GM23338 (cell line): Measurements from ENCODE around the gene KRAS. TPM values are rescaled to one million over a fixed set of nuclear protein-coding genes. Genes with fewer than 3 reads are reported as not detected.

Source experiments
- ATAC-seq: fragments of 200-7000 bp; cut with Tn5 transposase; 3 replicates; pipeline ENCODE4 v1.9.1; 2020
- DNase-seq: peaks from one replicate; pipeline ENCODE4 v3.0.0-alpha.2; 2015; ENCODE audit warnings: low spot score
- H2AFZ ChIP-seq: fragments of 200-600 bp; sonication (generic); 2 replicates; pipeline ENCODE4 v1.8.0; 2016; ENCODE audit warnings: antibody characterized with exemption, mild to moderate bottlenecking, moderate library complexity
- H3F3A ChIP-seq: fragments of 200-600 bp; sonication (generic); replicated peaks from 2 replicates; pipeline ENCODE4 v1.8.0; 2017; ENCODE audit warnings: antibody characterized with exemption, mixed run types, low read depth
- H3K27ac ChIP-seq: fragments of 200-600 bp; sonication (generic); 2 replicates; pipeline ENCODE4 v1.6.1; 2016; ENCODE audit warnings: low read depth
- H3K27me3 ChIP-seq: fragments of 200-600 bp; sonication (generic); 2 replicates; pipeline ENCODE4 v1.8.0; 2016; ENCODE audit warnings: mild to moderate bottlenecking, mixed run types, moderate library complexity; ENCODE audit not compliant: insufficient read depth
- H3K36me3 ChIP-seq: fragments of 200-600 bp; sonication (generic); 2 replicates; pipeline ENCODE4 v1.8.0; 2016; ENCODE audit warnings: mild to moderate bottlenecking; ENCODE audit not compliant: insufficient read depth
- H3K4me1 ChIP-seq: fragments of 200-600 bp; sonication (generic); 2 replicates; pipeline ENCODE4 v1.8.0; 2016; ENCODE audit warnings: mild to moderate bottlenecking, moderate library complexity; ENCODE audit not compliant: insufficient read depth
- H3K4me2 ChIP-seq: fragments of 200-600 bp; sonication (generic); 2 replicates; pipeline ENCODE4 v1.7.1; 2017; ENCODE audit warnings: mixed run types
- H3K4me3 ChIP-seq: fragments of 200-600 bp; sonication (generic); 2 replicates; pipeline ENCODE4 v1.6.1; 2016; ENCODE audit warnings: mixed run types
- H3K79me2 ChIP-seq: fragments of 200-600 bp; sonication (generic); replicated peaks from 2 replicates; pipeline ENCODE4 v1.8.0; 2017; ENCODE audit warnings: mild to moderate bottlenecking; ENCODE audit not compliant: insufficient read depth
- H3K9me2 ChIP-seq: fragments of 200-600 bp; sonication (generic); 2 replicates; pipeline ENCODE4 v1.8.0; 2017; ENCODE audit not compliant: insufficient read depth
- H4K20me1 ChIP-seq: fragments of 200-600 bp; sonication (generic); replicated peaks from 2 replicates; pipeline ENCODE4 v1.8.0; 2017; ENCODE audit warnings: mild to moderate bottlenecking; ENCODE audit not compliant: insufficient read depth
- H3K27ac Mint-ChIP-seq: 2 replicates; pipeline ENCODE4 v1.8.0; 2020; ENCODE audit warnings: inconsistent platforms, mild to moderate bottlenecking, moderate library complexity, mixed read lengths
- H3K27me3 Mint-ChIP-seq: 3 replicates; pipeline ENCODE4 v1.8.0; 2022; ENCODE audit warnings: low read depth, mild to moderate bottlenecking, moderate library complexity, mixed read lengths, inconsistent platforms; ENCODE audit not compliant: insufficient read depth, poor library complexity
- H3K36me3 Mint-ChIP-seq: 3 replicates; pipeline ENCODE4 v1.8.0; 2021; ENCODE audit warnings: low read depth, mild to moderate bottlenecking, inconsistent platforms, moderate library complexity, mixed read lengths
- H3K4me1 Mint-ChIP-seq: 3 replicates; pipeline ENCODE4 v1.8.0; 2020; ENCODE audit warnings: mild to moderate bottlenecking, inconsistent platforms, mixed read lengths
- H3K4me3 Mint-ChIP-seq: 3 replicates; pipeline ENCODE4 v1.8.0; 2021; ENCODE audit warnings: moderate library complexity, mild to moderate bottlenecking, inconsistent platforms, mixed read lengths
- H3K9me3 Mint-ChIP-seq: 3 replicates; pipeline ENCODE4 v1.8.0; 2020; ENCODE audit warnings: moderate library complexity, mild to moderate bottlenecking, inconsistent platforms, mixed read lengths
- CTCF ChIP-seq, 2 experiments: fragments of 200-600 bp in 1 of 2; sonication (generic) in 1 of 2; conservative IDR thresholded peaks; 2 replicates each; pipeline versions ENCODE4 v1.5.1 to v1.6.1; 2016 to 2017; ENCODE audit warnings: antibody characterized with exemption in 2 of 2, low read depth in 2 of 2, mild to moderate bottlenecking in 2 of 2, moderate library complexity in 1 of 2
- ETS1 ChIP-seq: IDR thresholded peaks from 2 replicates; pipeline ENCODE4 v1.6.1; 2016; ENCODE audit warnings: antibody characterized with exemption
- REST ChIP-seq: IDR thresholded peaks from one replicate; pipeline ENCODE4 v1.6.1; 2018; ENCODE audit warnings: antibody characterized with exemption; ENCODE audit not compliant: unreplicated experiment
- polyA plus RNA-seq: library from polyadenylated mRNA; unstranded; fragments of >200 nt; fragmentation: Nextera tagmentation; extraction: Ambion mirVana; gene quantifications from 2 replicates; pipeline ENCODE4 v1.2.1, GENCODE V29; 2016
- total RNA-seq: library from RNA; depleted of rRNA; stranded (reverse); fragments of >200 nt; shearing (Covaris generic); gene quantifications from 2 replicates; pipeline ENCODE4 v1.2.3, GENCODE V29; 2014

The KRAS gene
- total and polyA plus RNA-seq, 2 experiments from 2014 or later = 54.7 to 131 TPM

- H3K27me3 ChIP-seq = no peaks in the 10 kb centered on the region
- Mint-ChIP-seq H3K27ac (no peak overlapping the region), H3K4me1 (peaks cover 12% of the 10 kb centered on the region), H3K36me3 (peaks cover 13% of the 10 kb centered on the region; the same call in 2 of the 3 replicates), H3K27me3 (no peaks in the 10 kb centered on the region), H3K9me3 (no peaks in the 10 kb centered on the region), H3K4me3 (no peak overlapping the region)
- TF ChIP-seq REST (no peak), ETS1 (no peak)
- H3F3A ChIP-seq = no peaks in the 10 kb centered on the region
- H3K27ac ChIP-seq = no peak overlapping the region
- H3K4me2 ChIP-seq = no peak overlapping the region
- peaks cover 4% of the 10 kb centered on the region; the same call in 1 of the 2 replicates for H3K4me1 ChIP-seq
- H3K4me3 ChIP-seq = no peak overlapping the region
- peaks cover 81% of the 10 kb centered on the region for H3K79me2 ChIP-seq
- ATAC-seq = no peak
- H3K36me3 ChIP-seq = no peaks in the 10 kb centered on the region
- DNase-seq = no peak
- H2AFZ ChIP-seq = no peak overlapping the region
- H3K9me2 ChIP-seq = no peaks in the 10 kb centered on the region
- H4K20me1 ChIP-seq = peaks cover 35% of the 10 kb centered on the region
Observed at GRCh38 chr12:25245491-25245890, 5.2 kb downstream of the KRAS start.

GRCh38 chr12:25243680-25243990 lies 7.1 kb downstream of the KRAS start:
- Histone ChIP-seq H3K79me2 (peaks cover 83% of the 10 kb centered on the region), H3K36me3 (no peaks in the 10 kb centered on the region), H3K4me1 (no peaks in the 10 kb centered on the region), H3K27me3 (no peaks in the 10 kb centered on the region), H3F3A (no peaks in the 10 kb centered on the region), H4K20me1 (peaks cover 25% of the 10 kb centered on the region), H3K27ac (no peak overlapping the region), H3K4me3 (no peak overlapping the region), H3K4me2 (no peak overlapping the region), H3K9me2 (no peaks in the 10 kb centered on the region), H2AFZ (no peak overlapping the region)
- DNase-seq (no peak), ATAC-seq (no peak)
- no peak overlapping the region for H3K4me3 Mint-ChIP-seq
- H3K4me1 Mint-ChIP-seq = peaks cover 8% of the 10 kb centered on the region; the same call in 2 of the 3 replicates
- H3K9me3 Mint-ChIP-seq = no peaks in the 10 kb centered on the region
- TF ChIP-seq CTCF (conservative IDR thresholded peaks at IDR 0.05; ENCODE audit: low read depth in 2 of 2) = no peak
- H3K27me3 Mint-ChIP-seq = no peaks in the 10 kb centered on the region
- 0 out of 2 replicates have a peak overlapping the region, but pooled peaks have one; percentile 46 for H3K27ac Mint-ChIP-seq
- H3K36me3 Mint-ChIP-seq = peaks cover 24% of the 10 kb centered on the region
